ENCODE results near the gene MTMR1. TPM values are rescaled to one million over a fixed set of nuclear protein-coding genes. Genes with fewer than 3 reads are reported as not detected.

Gene MTMR1
- total RNA-seq, 1 experiment from 2014 or later: 23.6 TPM

DNA sequence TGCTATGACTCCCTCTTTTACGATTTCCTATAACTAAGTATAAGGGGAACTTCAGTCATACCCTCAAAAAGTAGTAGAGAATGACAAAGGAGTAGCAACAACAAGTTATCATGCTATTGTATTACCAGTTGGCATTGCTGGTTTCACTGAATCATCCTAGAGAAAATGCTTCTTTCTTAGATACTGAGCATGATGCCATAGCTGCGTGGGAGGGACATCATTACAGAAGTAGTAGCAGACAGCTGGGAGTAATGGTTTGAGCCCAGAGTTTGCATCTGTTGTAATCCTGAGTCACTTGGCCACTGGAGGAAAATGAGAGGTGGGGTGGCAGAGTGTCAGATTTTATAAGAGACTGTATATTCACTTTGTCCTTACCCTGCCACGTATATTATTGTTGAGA, 38.6 kb downstream of the MTMR1 start:
- Histone ChIP-seq H3K4me1 (ENCODE audit: insufficient read depth, low read length, poor library complexity, severe bottlenecking) (no peaks in the 10 kb centered on the region), H3K27ac (ENCODE audit: low read depth, low read length, poor library complexity, severe bottlenecking) (no peak overlapping the region), H3K9me3 (ENCODE audit: low read depth, low read length, poor library complexity, severe bottlenecking) (no peaks in the 10 kb centered on the region), H3K36me3 (ENCODE audit: insufficient read depth, low read length, poor library complexity, severe bottlenecking) (peaks cover 16% of the 10 kb centered on the region), H3K4me3 (ENCODE audit: low read depth, low read length, poor library complexity, severe bottlenecking) (no peak overlapping the region), H3K27me3 (replicated peaks; ENCODE audit: insufficient read depth, low read depth, low read length, poor library complexity) (no peaks in the 10 kb centered on the region)
- intact Hi-C loops (cut with micrococcal nuclease; ENCODE audit: unreplicated experiment): no loop called here
- BruUV-seq (replicated peaks): no TSS peak
- peak; percentile 38 for DNase-seq (ENCODE audit: low spot score)
- TF ChIP-seq EZH2 (IDR thresholded peaks at IDR 0.05; ENCODE audit: borderline replicate concordance, low read depth, low read length, poor library complexity, severe bottlenecking): no peak
- TF ChIP-seq CTCF (conservative IDR thresholded peaks at IDR 0.05; ENCODE audit: low read depth, low read length): no peak
- POLR2A ChIA-PET (ENCODE audit: low non-redundant PET): no interaction called here
- CTCF ChIA-PET: interaction anchor here (0.6 kb wide), 1 partner anchor 15 kb away, joined by 3 read pairs; no protein-coding TSS in a partner anchor

GRCh38 chrX:150736475-150736874, 43.3 kb downstream of the MTMR1 start:
- CTCF ChIA-PET: no interaction called here
- intact Hi-C loops (cut with micrococcal nuclease; ENCODE audit: unreplicated experiment): no loop called here
- no TSS peak for BruUV-seq (replicated peaks)
- Histone ChIP-seq H3K27ac (ENCODE audit: low read depth, low read length, poor library complexity, severe bottlenecking) (no peak overlapping the region), H3K36me3 (ENCODE audit: insufficient read depth, low read length, poor library complexity, severe bottlenecking) (peaks cover 26% of the 10 kb centered on the region), H3K4me3 (ENCODE audit: low read depth, low read length, poor library complexity, severe bottlenecking) (no peak overlapping the region), H3K9me3 (ENCODE audit: low read depth, low read length, poor library complexity, severe bottlenecking) (no peaks in the 10 kb centered on the region), H3K4me1 (ENCODE audit: insufficient read depth, low read length, poor library complexity, severe bottlenecking) (no peaks in the 10 kb centered on the region), H3K27me3 (replicated peaks; ENCODE audit: insufficient read depth, low read depth, low read length, poor library complexity) (no peaks in the 10 kb centered on the region)
- POLR2A ChIA-PET (ENCODE audit: low non-redundant PET): no interaction called here
- DNase-seq (ENCODE audit: low spot score): no peak
- no peak for TF ChIP-seq CTCF (conservative IDR thresholded peaks at IDR 0.05; ENCODE audit: low read depth, low read length)
- TF ChIP-seq EZH2 (IDR thresholded peaks at IDR 0.05; ENCODE audit: borderline replicate concordance, low read depth, low read length, poor library complexity, severe bottlenecking): no peak

GRCh38 chrX:150752124-150752523, 58.9 kb downstream of the MTMR1 start:
- Histone ChIP-seq H3K4me1 (ENCODE audit: insufficient read depth, low read length, poor library complexity, severe bottlenecking) (no peaks in the 10 kb centered on the region), H3K27me3 (replicated peaks; ENCODE audit: insufficient read depth, low read depth, low read length, poor library complexity) (no peaks in the 10 kb centered on the region), H3K27ac (ENCODE audit: low read depth, low read length, poor library complexity, severe bottlenecking) (no peak overlapping the region), H3K4me3 (ENCODE audit: low read depth, low read length, poor library complexity, severe bottlenecking) (no peak overlapping the region), H3K36me3 (ENCODE audit: insufficient read depth, low read length, poor library complexity, severe bottlenecking) (no peaks in the 10 kb centered on the region), H3K9me3 (ENCODE audit: low read depth, low read length, poor library complexity, severe bottlenecking) (no peaks in the 10 kb centered on the region)
- POLR2A ChIA-PET (ENCODE audit: low non-redundant PET): no interaction called here
- no peak for DNase-seq (ENCODE audit: low spot score)
- BruUV-seq (replicated peaks): no TSS peak
- intact Hi-C loops (cut with micrococcal nuclease; ENCODE audit: unreplicated experiment): no loop called here
- TF ChIP-seq EZH2 (IDR thresholded peaks at IDR 0.05; ENCODE audit: borderline replicate concordance, low read depth, low read length, poor library complexity, severe bottlenecking) (no peak), CTCF (conservative IDR thresholded peaks at IDR 0.05; ENCODE audit: low read depth, low read length) (no peak)
- CTCF ChIA-PET: interaction anchor here (0.7 kb wide), 1 partner anchor 28 kb away, joined by 6 read pairs; no protein-coding TSS in a partner anchor

All from A673 (cell line).